Common myeloid progenitor, CD34-positive (primary cell): Measurements from ENCODE around the gene CPVL.

Source experiments
- CTCF ChIA-PET: fragments of 350-600 bp; sonication (Branson Sonifier 250); formaldehyde crosslinking; loops from one replicate; lab custom pipeline; 2021; ENCODE audit warnings: antibody characterized with exemption; lab: Charles Lee
- POLR2A ChIA-PET: fragments of 350-600 bp; sonication (Branson Sonifier 250); formaldehyde crosslinking; loops from one replicate; lab custom pipeline; 2021; ENCODE audit warnings: antibody characterized with exemption; lab: Charles Lee
- DNase-seq, 3 donors: peaks; one replicate each; pipeline versions ENCODE4 v3.0.0 to v3.0.0-alpha.2; 2013
- H3K27ac ChIP-seq, 2 experiments: 1 replicate in 1 of 2; 2 replicates in 1 of 2; pipeline ENCODE4 v1.7.0; 2013; ENCODE audit warnings: inconsistent platforms in 2 of 2, low read length in 2 of 2, mild to moderate bottlenecking in 2 of 2, low read depth in 1 of 2, moderate library complexity in 1 of 2; ENCODE audit not compliant: severe bottlenecking in 2 of 2, insufficient read depth in 1 of 2, poor library complexity in 1 of 2
- H3K27me3 ChIP-seq, 5 experiments: replicated peaks in 2 of 5; 1 replicate in 3 of 5; 2 replicates in 2 of 5; pipeline versions ENCODE4 v1.6.1 to v1.7.0; 2013; ENCODE audit warnings: low read length in 4 of 5, mild to moderate bottlenecking in 2 of 5, moderate library complexity in 2 of 5, inconsistent platforms in 1 of 5; ENCODE audit not compliant: insufficient read depth in 5 of 5, control insufficient read depth in 4 of 5
- H3K36me3 ChIP-seq, 4 experiments: 1 replicate in 2 of 4; 2 replicates in 2 of 4; pipeline versions ENCODE4 v1.6.1 to v1.7.0; 2013; ENCODE audit warnings: low read length in 3 of 4, control low read depth in 1 of 4, mild to moderate bottlenecking in 1 of 4; ENCODE audit not compliant: control insufficient read depth in 4 of 4, insufficient read depth in 4 of 4
- H3K4me1 ChIP-seq, 4 experiments: 1 replicate in 3 of 4; 2 replicates in 1 of 4; pipeline versions ENCODE4 v1.6.1 to v1.7.1; 2013; ENCODE audit warnings: low read length in 3 of 4, mild to moderate bottlenecking in 3 of 4, control low read depth in 1 of 4, inconsistent platforms in 1 of 4, moderate library complexity in 1 of 4; ENCODE audit not compliant: control insufficient read depth in 4 of 4, insufficient read depth in 4 of 4; ENCODE audit errors: control extremely low read depth in 1 of 4
- H3K4me3 ChIP-seq, 7 experiments: 1 replicate in 4 of 7; 2 replicates in 3 of 7; pipeline versions ENCODE4 v1.5.1 to v1.7.0; 2013; ENCODE audit warnings: mild to moderate bottlenecking in 7 of 7, low read length in 6 of 7, moderate library complexity in 6 of 7, inconsistent platforms in 2 of 7, low read depth in 2 of 7, control low read depth in 1 of 7; ENCODE audit not compliant: insufficient read depth in 4 of 7, control insufficient read depth in 1 of 7; ENCODE audit errors: extremely low read depth in 1 of 7
- H3K9me3 ChIP-seq, 5 experiments: 1 replicate in 4 of 5; 2 replicates in 1 of 5; pipeline versions ENCODE4 v1.6.1 to v1.7.1; 2013; ENCODE audit warnings: low read length in 4 of 5, mild to moderate bottlenecking in 2 of 5, inconsistent platforms in 1 of 5, low read depth in 1 of 5, moderate library complexity in 1 of 5; ENCODE audit not compliant: control insufficient read depth in 4 of 5, insufficient read depth in 2 of 5; ENCODE audit errors: control extremely low read depth in 1 of 5
- WGBS: methylation state at CpG from one replicate; pipeline ENCODE4 v1.1.5; 2013; ENCODE audit not compliant: insufficient coverage; 5-methylcytosine and 5-hydroxymethylcytosine counted together

CPVL gene

GRCh38 chr7:29139191-29139590, 7.1 kb downstream of the CPVL start:
- H3K9me3 ChIP-seq: peaks cover 0 to 7% (median 2%) of the 10 kb centered on the region in 5 experiments
- H3K36me3 ChIP-seq: no peaks in the 10 kb centered on the region
- peaks cover 0 to 19% (median 1%) of the 10 kb centered on the region in 4 experiments for H3K4me1 ChIP-seq
- no peak overlapping the region for H3K27ac ChIP-seq
- POLR2A ChIA-PET: no interaction called here
- WGBS: 100% methylated on average over 1 of the region's 2 CpGs
- CTCF ChIA-PET: no interaction called here
- H3K27me3 ChIP-seq: no peaks in the 10 kb centered on the region
- no peak for DNase-seq
- H3K4me3 ChIP-seq: no peak overlapping the region

- no peak overlapping the region for H3K4me3 ChIP-seq
- no peaks in the 10 kb centered on the region for H3K27me3 ChIP-seq
- WGBS: 75% methylated on average over 4 of the region's 4 CpGs
- no peak overlapping the region for H3K27ac ChIP-seq
- ChIA-PET CTCF (interaction anchor here (1.7 kb wide), 1 partner anchor 52 kb away, joined by 5 read pairs; no protein-coding TSS in a partner anchor), POLR2A (no interaction called here)
- H3K36me3 ChIP-seq: no peaks in the 10 kb centered on the region
- no peak for DNase-seq
- peaks cover 0 to 19% (median 1%) of the 10 kb centered on the region in 4 experiments for H3K4me1 ChIP-seq
- H3K9me3 ChIP-seq: peaks cover 0 to 7% (median 2%) of the 10 kb centered on the region in 5 experiments
Observed at GRCh38 chr7:29138588-29138987, 7.7 kb downstream of the CPVL start.

GRCh38 chr7:29135846-29136245, 10.5 kb downstream of the CPVL start:
- POLR2A ChIA-PET: interaction anchor here (0.7 kb wide), 1 partner anchor 48 kb away, joined by 4 read pairs; no protein-coding TSS in a partner anchor
- no CpG with 5 or more reads among the region's 1 CpG for WGBS
- no peaks in the 10 kb centered on the region for H3K36me3 ChIP-seq
- no peaks in the 10 kb centered on the region for H3K27me3 ChIP-seq
- H3K4me3 ChIP-seq: no peak overlapping the region
- CTCF ChIA-PET: no interaction called here
- peak in 1 of 3 donors; percentile 11 for DNase-seq
- H3K4me1 ChIP-seq: peaks cover 0 to 7% (median under 1%) of the 10 kb centered on the region in 4 experiments
- no peak overlapping the region for H3K27ac ChIP-seq
- peaks cover 0 to 7% (median 2%) of the 10 kb centered on the region in 5 experiments for H3K9me3 ChIP-seq

GRCh38 chr7:29132980-29133379, 13.4 kb downstream of the CPVL start:
- Histone ChIP-seq H3K4me1 (no peaks in the 10 kb centered on the region), H3K27ac (no peak overlapping the region), H3K36me3 (no peaks in the 10 kb centered on the region), H3K27me3 (no peaks in the 10 kb centered on the region), H3K4me3 (no peak overlapping the region), H3K9me3 (peaks cover 0 to 7% (median 2%) of the 10 kb centered on the region in 5 experiments)
- POLR2A ChIA-PET: no interaction called here
- DNase-seq: no peak
- WGBS: 93% methylated on average over 3 of the region's 3 CpGs
- CTCF ChIA-PET: no interaction called here

- H3K9me3 ChIP-seq: peaks cover 0 to 7% (median 2%) of the 10 kb centered on the region in 5 experiments
- H3K27ac ChIP-seq: no peak overlapping the region
- ChIA-PET POLR2A (interaction anchor here (0.6 kb wide), 1 partner anchor 19 kb away, joined by 3 read pairs; no protein-coding TSS in a partner anchor), CTCF (interaction anchor here (1.2 to 2.8 kb wide), 4 partner anchors 10 to 25 kb away, joined by 3 to 7 read pairs (median 4); no protein-coding TSS in a partner anchor)
- H3K4me1 ChIP-seq: no peaks in the 10 kb centered on the region
- no peak for DNase-seq
- no peak overlapping the region for H3K4me3 ChIP-seq
- H3K36me3 ChIP-seq: no peaks in the 10 kb centered on the region
- WGBS: 95% methylated on average over 5 of the region's 5 CpGs
- no peaks in the 10 kb centered on the region for H3K27me3 ChIP-seq
Observed at GRCh38 chr7:29131678-29132077, 14.7 kb downstream of the CPVL start.

GRCh38 chr7:29130096-29130495, 16.2 kb downstream of the CPVL start:
- no peak overlapping the region for H3K27ac ChIP-seq
- no peak for DNase-seq
- WGBS: 100% methylated on average over 1 of the region's 1 CpG
- no peaks in the 10 kb centered on the region for H3K36me3 ChIP-seq
- ChIA-PET POLR2A (no interaction called here), CTCF (interaction anchor here (1.2 to 2.8 kb wide), 3 partner anchors 9 to 60 kb away, joined by 3 to 7 read pairs (median 5); no protein-coding TSS in a partner anchor)
- no peaks in the 10 kb centered on the region for H3K27me3 ChIP-seq
- H3K4me3 ChIP-seq: no peak overlapping the region
- no peaks in the 10 kb centered on the region for H3K9me3 ChIP-seq
- H3K4me1 ChIP-seq: no peaks in the 10 kb centered on the region

- no peak for DNase-seq
- Histone ChIP-seq H3K4me3 (no peak overlapping the region), H3K4me1 (no peaks in the 10 kb centered on the region), H3K27ac (no peak overlapping the region), H3K9me3 (no peaks in the 10 kb centered on the region), H3K27me3 (no peaks in the 10 kb centered on the region), H3K36me3 (no peaks in the 10 kb centered on the region)
- 100% methylated on average over 1 of the region's 4 CpGs for WGBS
- CTCF ChIA-PET: no interaction called here
- POLR2A ChIA-PET: no interaction called here
Observed at GRCh38 chr7:29127527-29127926, 18.8 kb downstream of the CPVL start.
